A673 (cell line): ENCODE data around the gene ANO2. TPM values are rescaled to one million over a fixed set of nuclear protein-coding genes. Genes with fewer than 3 reads are reported as not detected.

Source experiments
- BruUV-seq: library from RNA; stranded (reverse); fragments of 400-500 nt; replicated peaks from 2 replicates; lab custom pipeline; 2021; lab: Mats Ljungman, UMichigan
- CTCF ChIA-PET: fragments of 300-600 bp; sonication (Branson Sonifier 250); formaldehyde crosslinking; loops from one replicate; lab custom pipeline; 2022; ENCODE audit warnings: antibody characterized with exemption; lab: Charles Lee
- POLR2A ChIA-PET: fragments of 300-600 bp; sonication (Branson Sonifier 250); formaldehyde crosslinking; loops from one replicate; lab custom pipeline; 2022; ENCODE audit warnings: antibody characterized with exemption; ENCODE audit not compliant: low non-redundant PET; lab: Charles Lee
- DNase-seq: peaks from one replicate; pipeline ENCODE4 v3.0.0-alpha.2; 2015; ENCODE audit warnings: low spot score
- H3K27ac ChIP-seq: fragments of 200-600 bp; sonication (generic); 2 replicates; pipeline ENCODE4 v1.5.1; 2016; ENCODE audit warnings: mixed run types, low read depth, mild to moderate bottlenecking, mixed read lengths, antibody characterized with exemption, low read length; ENCODE audit not compliant: poor library complexity, severe bottlenecking
- H3K27me3 ChIP-seq: fragments of 200-600 bp; sonication (generic); replicated peaks from 2 replicates; pipeline ENCODE4 v1.6.1; 2017; ENCODE audit warnings: mixed run types, low read depth, mild to moderate bottlenecking, mixed read lengths, antibody characterized with exemption, low read length; ENCODE audit not compliant: insufficient read depth, poor library complexity
- H3K36me3 ChIP-seq: fragments of 200-600 bp; sonication (generic); 2 replicates; pipeline ENCODE4 v1.6.1; 2016; ENCODE audit warnings: mixed run types, mild to moderate bottlenecking, mixed read lengths, antibody characterized with exemption, low read length; ENCODE audit not compliant: insufficient read depth, poor library complexity, severe bottlenecking
- H3K4me1 ChIP-seq: fragments of 200-600 bp; sonication (generic); 2 replicates; pipeline ENCODE4 v1.6.1; 2017; ENCODE audit warnings: mixed run types, mild to moderate bottlenecking, mixed read lengths, antibody characterized with exemption, low read length; ENCODE audit not compliant: insufficient read depth, poor library complexity, severe bottlenecking
- H3K4me3 ChIP-seq: fragments of 200-600 bp; sonication (generic); 2 replicates; pipeline ENCODE4 v1.5.1; 2016; ENCODE audit warnings: low read depth, mixed run types, mild to moderate bottlenecking, mixed read lengths, low read length; ENCODE audit not compliant: poor library complexity, severe bottlenecking
- H3K9me3 ChIP-seq: fragments of 200-600 bp; sonication (generic); 2 replicates; pipeline ENCODE4 v1.6.1; 2016; ENCODE audit warnings: mixed run types, low read depth, mild to moderate bottlenecking, mixed read lengths, antibody characterized with exemption, low read length; ENCODE audit not compliant: poor library complexity, severe bottlenecking
- CTCF ChIP-seq: fragments of 300-800, 200-600 bp; sonication (generic); conservative IDR thresholded peaks from 2 replicates; pipeline ENCODE4 v1.5.1; 2017; ENCODE audit warnings: low read depth, mild to moderate bottlenecking, antibody characterized with exemption, low read length, moderate library complexity, mixed read lengths
- EZH2 ChIP-seq: fragments of 200-600 bp; sonication (generic); IDR thresholded peaks from 2 replicates; pipeline ENCODE4 v1.6.1; 2017; ENCODE audit warnings: borderline replicate concordance, low read depth, mild to moderate bottlenecking, mixed read lengths, antibody characterized with exemption, low read length; ENCODE audit not compliant: poor library complexity, severe bottlenecking
- intact Hi-C: fragments of 100-400 bp; cut with micrococcal nuclease; formaldehyde crosslinking; loops from one replicate; pipeline ENCODE4 v1.10.0; 2022; ENCODE audit not compliant: unreplicated experiment
- total RNA-seq: library from RNA; stranded (reverse); gene quantifications from 2 replicates; pipeline ENCODE4 v1.2.3, GENCODE V29; 2021

Gene ANO2
- total RNA-seq, 1 experiment from 2014 or later: not detected

DNA sequence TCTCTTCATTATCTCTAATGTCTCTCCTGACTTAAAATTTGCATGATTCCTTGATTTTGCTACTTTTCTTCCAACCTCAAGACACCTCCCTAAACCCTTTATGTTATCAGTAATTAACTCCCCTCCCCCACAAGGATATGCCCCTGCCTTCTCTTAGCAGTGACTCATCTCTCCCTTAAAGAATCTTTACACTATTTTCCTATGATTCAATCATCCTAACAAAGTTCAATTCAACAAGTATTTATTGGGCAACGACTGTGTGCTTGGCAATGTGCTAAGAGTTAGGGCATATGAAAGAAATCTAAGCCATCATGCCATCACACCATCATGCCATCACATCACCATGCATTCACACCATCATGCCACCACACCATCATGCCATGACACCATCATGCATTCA is 80.1 kb downstream of the ANO2 start:
- Histone ChIP-seq H3K36me3 (no peaks in the 10 kb centered on the region), H3K4me1 (no peaks in the 10 kb centered on the region), H3K9me3 (no peaks in the 10 kb centered on the region), H3K4me3 (no peak overlapping the region), H3K27ac (no peak overlapping the region), H3K27me3 (peaks cover 9% of the 10 kb centered on the region)
- no peak for DNase-seq
- TF ChIP-seq EZH2 (no peak), CTCF (no peak)
- CTCF ChIA-PET: no interaction called here
- intact Hi-C loops: no loop called here
- POLR2A ChIA-PET: no interaction called here
- no TSS peak for BruUV-seq

GRCh38 chr12:5864301-5864700 is 80.8 kb downstream of the ANO2 start:
- no peak for TF ChIP-seq EZH2
- no peak for TF ChIP-seq CTCF
- peaks cover 14% of the 10 kb centered on the region for H3K27me3 ChIP-seq
- no peak for DNase-seq
- H3K9me3 ChIP-seq: no peaks in the 10 kb centered on the region
- no peak overlapping the region for H3K4me3 ChIP-seq
- BruUV-seq: no TSS peak
- H3K4me1 ChIP-seq: no peaks in the 10 kb centered on the region
- no peaks in the 10 kb centered on the region for H3K36me3 ChIP-seq
- intact Hi-C loops: no loop called here
- no peak overlapping the region for H3K27ac ChIP-seq
- POLR2A ChIA-PET: no interaction called here
- CTCF ChIA-PET: no interaction called here

GRCh38 chr12:5861416-5861815 is 83.6 kb downstream of the ANO2 start:
- Histone ChIP-seq H3K27ac (no peak overlapping the region), H3K36me3 (no peaks in the 10 kb centered on the region), H3K4me3 (no peak overlapping the region), H3K27me3 (peaks cover 32% of the 10 kb centered on the region), H3K4me1 (no peaks in the 10 kb centered on the region), H3K9me3 (no peaks in the 10 kb centered on the region)
- POLR2A ChIA-PET: no interaction called here
- TF ChIP-seq CTCF: no peak
- intact Hi-C loops: no loop called here
- BruUV-seq: no TSS peak
- CTCF ChIA-PET: no interaction called here
- DNase-seq: no peak
